GM23248 (cell line): ENCODE results near the gene SMPD2. TPM values are rescaled to one million over a fixed set of nuclear protein-coding genes. Genes with fewer than 3 reads are reported as not detected.

Experiments
- DNase-seq: peaks from one replicate; pipeline ENCODE4 v3.0.0-alpha.2; 2015
- H2AFZ ChIP-seq: fragments of 200-600 bp; sonication (generic); 2 replicates; pipeline ENCODE4 v1.6.1; 2016; ENCODE audit warnings: antibody characterized with exemption
- H3F3A ChIP-seq: fragments of 200-600 bp; sonication (generic); 2 replicates; pipeline ENCODE4 v1.6.1; 2016; ENCODE audit warnings: mild to moderate bottlenecking, antibody characterized with exemption, mixed run types; ENCODE audit not compliant: insufficient read depth
- H3K27ac ChIP-seq: fragments of 200-600 bp; sonication (generic); 2 replicates; pipeline ENCODE4 v1.5.1; 2016; ENCODE audit warnings: mild to moderate bottlenecking
- H3K27me3 ChIP-seq: fragments of 200-600 bp; sonication (generic); replicated peaks from 2 replicates; pipeline ENCODE4 v1.6.1; 2016; ENCODE audit warnings: mild to moderate bottlenecking; ENCODE audit not compliant: insufficient read depth
- H3K36me3 ChIP-seq: fragments of 200-600 bp; sonication (generic); 2 replicates; pipeline ENCODE4 v1.6.1; 2016; ENCODE audit warnings: low read depth, mild to moderate bottlenecking
- H3K4me1 ChIP-seq: fragments of 200-600 bp; sonication (generic); 2 replicates; pipeline ENCODE4 v1.6.1; 2016; ENCODE audit warnings: mild to moderate bottlenecking; ENCODE audit not compliant: insufficient read depth
- H3K4me2 ChIP-seq: fragments of 200-600 bp; sonication (generic); one replicate; pipeline ENCODE4 v1.6.1; 2016; ENCODE audit warnings: mild to moderate bottlenecking; ENCODE audit not compliant: unreplicated experiment
- H3K4me3 ChIP-seq: fragments of 200-600 bp; sonication (generic); 2 replicates; pipeline ENCODE4 v1.5.1; 2016; ENCODE audit warnings: mild to moderate bottlenecking
- H3K79me2 ChIP-seq: fragments of 200-600 bp; sonication (generic); 2 replicates; pipeline ENCODE4 v1.6.1; 2016; ENCODE audit warnings: mild to moderate bottlenecking; ENCODE audit not compliant: insufficient read depth
- H3K9ac ChIP-seq: fragments of 200-600 bp; sonication (generic); 2 replicates; pipeline ENCODE4 v1.6.1; 2016; ENCODE audit warnings: mild to moderate bottlenecking
- H3K9me2 ChIP-seq: fragments of 200-600 bp; sonication (generic); 2 replicates; pipeline ENCODE4 v1.6.1; 2016; ENCODE audit warnings: mixed run types, mild to moderate bottlenecking, moderate library complexity; ENCODE audit not compliant: insufficient read depth
- H3K9me3 ChIP-seq: fragments of 200-600 bp; sonication (generic); one replicate; pipeline ENCODE4 v1.6.1; 2017; ENCODE audit warnings: low read depth
- H4K20me1 ChIP-seq: fragments of 200-600 bp; sonication (generic); 2 replicates; pipeline ENCODE4 v1.6.0; 2016; ENCODE audit not compliant: insufficient read depth
- EZH2 ChIP-seq: fragments of 200-600 bp; sonication (generic); IDR thresholded peaks from 2 replicates; pipeline ENCODE4 v1.6.1; 2018; ENCODE audit warnings: antibody characterized with exemption, mild to moderate bottlenecking; ENCODE audit not compliant: insufficient read depth, poor library complexity, severe bottlenecking
- EZH2phosphoT487 ChIP-seq: fragments of 200-600 bp; sonication (generic); IDR thresholded peaks from 2 replicates; pipeline ENCODE4 v1.6.1; 2018; ENCODE audit warnings: antibody characterized with exemption, moderate library complexity, mild to moderate bottlenecking, low read depth; ENCODE audit not compliant: insufficient read depth
- WGBS, 2 experiments: methylation state at CpG; one replicate each; pipeline ENCODE4 v1.1.6; 2015 to 2017; ENCODE audit warnings: low lambda C conversion rate in 2 of 2, low coverage in 1 of 2; ENCODE audit errors: missing lambda C conversion rate in 2 of 2; 5-methylcytosine and 5-hydroxymethylcytosine counted together
- in situ Hi-C: fragments of 300-500 bp; cut with MboI; formaldehyde crosslinking; loops from 2 replicates; pipeline ENCODE4 v1.15.0; 2020
- polyA plus RNA-seq: library from polyadenylated mRNA; unstranded; fragments of >200 nt; fragmentation: Nextera tagmentation; extraction: Ambion mirVana; gene quantifications from 2 replicates; pipeline ENCODE4 v1.2.1, GENCODE V29; 2016
- total RNA-seq: library from RNA; depleted of rRNA; stranded (reverse); fragments of >200 nt; shearing (Covaris generic); gene quantifications from 2 replicates; pipeline ENCODE4 v1.2.3, GENCODE V29; 2014

The SMPD2 gene
- total and polyA plus RNA-seq, 2 experiments from 2014 or later = 4.5 to 6.4 TPM

DNA sequence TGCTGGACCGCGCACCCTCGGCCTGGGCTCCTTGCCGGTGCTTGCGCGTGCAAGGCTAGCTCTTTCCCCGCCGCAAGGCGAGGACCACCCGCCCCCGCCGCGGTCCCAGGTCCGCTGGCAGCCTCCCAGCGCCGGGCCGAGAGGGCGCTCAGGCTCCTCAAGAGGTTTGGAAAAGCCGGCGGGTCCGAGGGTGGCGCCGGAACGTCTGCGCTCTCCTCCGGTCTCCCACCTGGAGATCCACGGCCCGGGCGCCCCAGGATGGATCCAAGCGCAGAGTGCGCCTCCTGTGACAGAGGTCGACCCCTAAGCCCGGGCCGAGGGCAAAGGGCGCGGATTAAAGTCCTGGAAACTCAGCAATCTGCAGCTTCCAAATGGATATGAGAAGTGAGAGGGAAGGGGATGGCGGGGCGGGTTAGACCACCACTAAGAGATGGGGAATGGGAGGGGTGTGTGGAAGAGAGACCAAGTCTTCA lies 15.6 kb downstream of the SMPD2 start:
- Histone ChIP-seq H3K9ac (peak overlapping the region; percentile 91), H3K36me3 (peaks cover 8% of the 10 kb centered on the region; the same call in 1 of the 2 replicates), H3K27me3 (no peaks in the 10 kb centered on the region), H3F3A (peaks cover 18% of the 10 kb centered on the region), H3K4me2 (peak overlapping the region; percentile 96), H3K27ac (peak overlapping the region; percentile 93), H3K79me2 (peaks cover 18% of the 10 kb centered on the region; the same call in 1 of the 2 replicates), H2AFZ (peak overlapping the region; percentile 81), H4K20me1 (no peaks in the 10 kb centered on the region), H3K9me2 (no peaks in the 10 kb centered on the region), H3K4me1 (peaks cover 21% of the 10 kb centered on the region), H3K9me3 (no peaks in the 10 kb centered on the region), H3K4me3 (peak overlapping the region; percentile 83)
- no peak for TF ChIP-seq EZH2phosphoT487
- no peak for TF ChIP-seq EZH2
- 0 to 2% methylated on average over 22 to 35 of the region's 38 CpGs for WGBS, 2 experiments
- in situ Hi-C loops = no loop called here
- no peak for DNase-seq

DNA sequence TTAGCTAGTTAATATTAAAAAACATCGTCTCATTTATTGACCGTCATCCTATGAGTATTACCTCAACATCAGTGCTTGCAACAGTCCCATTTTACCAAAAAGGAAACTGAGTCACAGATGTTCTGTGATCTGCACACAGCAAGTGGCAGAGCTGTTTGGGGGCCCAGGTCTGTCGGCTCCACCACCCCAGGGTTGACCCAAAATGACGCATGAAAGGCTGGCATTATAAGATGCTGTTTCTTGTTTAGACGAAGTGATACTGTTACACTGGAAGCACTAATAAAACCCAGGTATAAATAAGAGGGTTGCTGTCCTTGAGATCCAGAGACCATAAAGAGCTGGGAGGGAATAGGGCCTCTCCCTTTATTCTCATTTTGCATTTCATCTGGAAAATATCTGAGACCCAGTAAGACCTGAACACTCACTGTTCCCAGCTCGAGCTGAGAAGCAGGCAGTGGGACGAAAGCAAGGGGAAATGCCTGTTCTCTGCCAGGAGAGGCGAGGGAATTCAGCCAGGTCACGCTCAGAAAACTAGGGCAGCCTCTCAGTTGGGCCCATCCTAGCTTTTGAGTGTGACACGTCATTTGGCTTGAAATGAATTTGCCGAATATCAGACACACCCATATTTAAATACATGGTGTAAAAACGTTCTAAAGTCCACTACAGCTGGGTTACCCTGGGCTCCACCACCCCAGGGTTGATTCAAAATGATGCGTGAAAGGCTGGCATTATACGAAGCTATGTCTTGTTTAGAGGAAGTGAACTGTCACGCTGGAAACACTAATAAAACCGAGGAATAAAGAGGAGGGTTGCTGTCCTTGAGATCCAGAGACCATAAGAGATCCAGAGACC lies 16.4 kb downstream of the SMPD2 start:
- DNase-seq = peak; percentile 94
- peak overlapping the region; percentile 81 for H2AFZ ChIP-seq

DNA sequence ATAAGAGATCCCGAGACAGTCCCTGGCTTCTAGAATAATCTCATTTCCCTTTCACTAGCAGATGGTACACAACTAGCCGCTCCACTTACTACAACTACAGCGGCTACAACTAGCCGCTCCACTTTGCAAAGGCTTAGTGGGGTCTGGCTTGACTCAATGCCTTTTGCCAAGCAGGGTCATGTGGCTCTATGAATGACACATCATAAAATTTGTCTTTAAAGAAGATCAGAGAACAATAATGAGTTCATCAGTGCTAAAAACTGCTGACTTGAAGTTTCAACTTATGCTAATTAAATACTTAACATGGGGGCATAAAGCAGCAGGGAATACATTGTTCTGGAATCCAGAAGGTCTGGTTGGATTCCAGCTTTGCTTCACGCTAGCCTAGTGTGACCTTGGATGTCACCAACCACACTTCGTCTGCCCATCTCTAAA lies 17.1 kb downstream of the SMPD2 start:
- Histone ChIP-seq H3K27me3 (no peaks in the 10 kb centered on the region), H3K9me2 (no peaks in the 10 kb centered on the region), H3K4me3 (peak overlapping the region; percentile 83), H2AFZ (peak overlapping the region; percentile 81), H3K79me2 (peaks cover 18% of the 10 kb centered on the region; the same call in 1 of the 2 replicates), H3K4me2 (peak overlapping the region; percentile 96), H4K20me1 (no peaks in the 10 kb centered on the region), H3K36me3 (peaks cover 8% of the 10 kb centered on the region; the same call in 1 of the 2 replicates), H3K9ac (peak overlapping the region; percentile 91), H3K4me1 (peaks cover 21% of the 10 kb centered on the region), H3F3A (peaks cover 18% of the 10 kb centered on the region), H3K27ac (peak overlapping the region; percentile 93), H3K9me3 (no peaks in the 10 kb centered on the region)
- whole genome bisulfite sequencing, 2 experiments = 8 to 12% methylated on average over 6 of the region's 6 CpGs
- DNase-seq = peak; percentile 62
- in situ Hi-C loops = no loop called here
- TF ChIP-seq EZH2 (no peak), EZH2phosphoT487 (no peak)

More for the DNA sequence above, 16.4 kb downstream of the SMPD2 start:
- Histone ChIP-seq H3K9me3 (no peaks in the 10 kb centered on the region), H3K9ac (peak overlapping the region; percentile 91), H3K4me1 (peaks cover 21% of the 10 kb centered on the region), H3K4me2 (peak overlapping the region; percentile 96), H3K27ac (peak overlapping the region; percentile 93), H3F3A (peaks cover 18% of the 10 kb centered on the region), H3K36me3 (peaks cover 8% of the 10 kb centered on the region; the same call in 1 of the 2 replicates), H3K4me3 (peak overlapping the region; percentile 83), H4K20me1 (no peaks in the 10 kb centered on the region), H3K27me3 (no peaks in the 10 kb centered on the region), H3K79me2 (peaks cover 18% of the 10 kb centered on the region; the same call in 1 of the 2 replicates), H3K9me2 (no peaks in the 10 kb centered on the region)
- TF ChIP-seq EZH2 (no peak), EZH2phosphoT487 (no peak)
- 2 to 5% methylated on average over 16 of the region's 16 CpGs for WGBS, 2 experiments
- in situ Hi-C loops = no loop called here

DNA sequence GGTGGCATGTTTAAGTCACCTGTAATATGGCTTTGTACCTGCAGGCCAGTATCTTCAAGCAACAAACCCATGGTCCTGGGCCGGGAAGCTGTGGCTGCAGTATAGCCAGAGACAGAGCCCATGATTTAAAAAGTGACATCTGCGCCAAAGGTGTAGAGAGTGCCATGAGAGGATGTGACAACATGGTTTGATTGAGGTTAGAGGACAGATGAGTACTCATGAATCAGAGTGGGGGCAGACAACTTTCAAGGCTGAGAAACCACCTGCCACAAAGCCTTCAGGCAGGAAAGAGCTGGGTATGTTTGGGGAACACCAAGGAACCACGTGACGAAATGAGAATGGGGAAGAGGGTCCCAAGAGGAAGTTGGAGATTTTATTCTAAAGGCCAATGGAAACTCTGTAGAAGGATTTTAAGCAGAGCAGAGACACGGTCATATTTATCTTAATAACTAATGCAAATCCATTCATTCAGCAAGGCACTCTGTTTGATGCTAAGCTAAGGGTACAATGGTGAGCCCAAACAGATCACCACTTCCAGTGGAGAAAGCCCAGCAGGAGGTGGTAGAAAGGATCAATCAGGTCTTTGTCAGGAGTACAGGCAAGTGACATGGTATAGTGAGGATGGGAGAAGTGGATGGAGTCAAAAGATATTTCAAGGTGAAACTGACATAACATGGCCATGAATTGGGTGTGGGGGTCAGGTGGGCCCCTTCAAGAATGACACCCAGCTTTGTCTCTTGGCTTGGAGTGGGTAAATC lies 18.4 kb downstream of the SMPD2 start:
- Histone ChIP-seq H2AFZ (no peak overlapping the region), H3F3A (peaks cover 18% of the 10 kb centered on the region), H3K4me3 (no peak overlapping the region), H3K9me3 (no peaks in the 10 kb centered on the region), H4K20me1 (no peaks in the 10 kb centered on the region), H3K4me1 (peaks cover 19% of the 10 kb centered on the region), H3K9me2 (no peaks in the 10 kb centered on the region), H3K79me2 (peaks cover 14% of the 10 kb centered on the region; the same call in 1 of the 2 replicates), H3K27ac (no peak overlapping the region), H3K9ac (no peak overlapping the region), H3K4me2 (no peak overlapping the region), H3K36me3 (peaks cover 20% of the 10 kb centered on the region), H3K27me3 (no peaks in the 10 kb centered on the region)
- TF ChIP-seq EZH2phosphoT487 (no peak), EZH2 (no peak)
- DNase-seq = no peak
- WGBS, 2 experiments = 84 to 85% methylated on average over 5 of the region's 5 CpGs
- in situ Hi-C loops = no loop called here
